Tibial nerve (tissue), 4 donors: ENCODE results near the gene DPYSL4. TPM values are rescaled to one million over a fixed set of nuclear protein-coding genes. Genes with fewer than 3 reads are reported as not detected.

Experiments used
- DNase-seq, 2 donors: peaks; one replicate each; pipeline ENCODE4 v3.0.0-alpha.2; 2019; ENCODE audit warnings: low spot score in 2 of 2
- H3K27ac ChIP-seq, 4 donors: fragments of 200-600 bp; sonication (generic) in 3 of 4; one replicate each; pipeline ENCODE4 v1.5.1; 2017 to 2019; ENCODE audit warnings: mild to moderate bottlenecking in 1 of 4
- H3K27me3 ChIP-seq, 2 donors: fragments of 200-600 bp; sonication (generic) in 1 of 2; one replicate each; pipeline versions ENCODE4 v1.5.1 to v1.6.0; 2017 to 2019
- H3K36me3 ChIP-seq, 3 donors: fragments of 200-600 bp; sonication (generic); one replicate each; pipeline ENCODE4 v1.5.1; 2018 to 2019
- H3K4me1 ChIP-seq, 4 donors: fragments of 200-600 bp; sonication (generic) in 3 of 4; one replicate each; pipeline ENCODE4 v1.5.1; 2017 to 2019
- H3K4me3 ChIP-seq, 4 donors: fragments of 200-600 bp; sonication (generic) in 3 of 4; one replicate each; pipeline ENCODE4 v1.5.1; 2017 to 2019; ENCODE audit warnings: mild to moderate bottlenecking in 1 of 4, moderate library complexity in 1 of 4
- H3K9me3 ChIP-seq, 4 donors: fragments of 200-600 bp; sonication (generic) in 3 of 4; one replicate each; pipeline ENCODE4 v1.5.1; 2017 to 2019
- EP300 ChIP-seq, 2 donors: sonication (generic); formaldehyde crosslinking; IDR thresholded peaks; one replicate each; pipeline ENCODE4 v1.6.1; 2017; ENCODE audit warnings: antibody characterized with exemption in 2 of 2, mild to moderate bottlenecking in 1 of 2
- POLR2A ChIP-seq, 2 donors: fragments of 450-650 bp; IDR thresholded peaks; one replicate each; pipeline ENCODE4 v1.6.1; 2017; ENCODE audit warnings: antibody characterized with exemption in 2 of 2, mild to moderate bottlenecking in 2 of 2, moderate library complexity in 2 of 2
- WGBS, 2 donors: methylation state at CpG; one replicate each; pipeline ENCODE4 v1.1.5; 2018; 5-methylcytosine and 5-hydroxymethylcytosine counted together
- total RNA-seq, 4 donors: library from RNA; depleted of rRNA; stranded (reverse); fragments of >200 nt; gene quantifications; one replicate each; pipeline ENCODE4 v1.1.0, GENCODE V29; 2016
- TF ChIP-seq, protein P1 (sequence below), 5 experiments: fragments of 200-600 bp in 3 of 5; fragments of 450-650 bp in 2 of 5; sonication (generic) in 3 of 5; IDR thresholded peaks; one replicate each; pipeline ENCODE4 v1.5.1; 2016 to 2019; ENCODE audit warnings: antibody characterized with exemption in 5 of 5, mild to moderate bottlenecking in 3 of 5, moderate library complexity in 2 of 5

Gene DPYSL4
- total RNA-seq, 4 donors from 2014 or later: 0.21 to 3.1 (median 1.4) TPM

DNA sequence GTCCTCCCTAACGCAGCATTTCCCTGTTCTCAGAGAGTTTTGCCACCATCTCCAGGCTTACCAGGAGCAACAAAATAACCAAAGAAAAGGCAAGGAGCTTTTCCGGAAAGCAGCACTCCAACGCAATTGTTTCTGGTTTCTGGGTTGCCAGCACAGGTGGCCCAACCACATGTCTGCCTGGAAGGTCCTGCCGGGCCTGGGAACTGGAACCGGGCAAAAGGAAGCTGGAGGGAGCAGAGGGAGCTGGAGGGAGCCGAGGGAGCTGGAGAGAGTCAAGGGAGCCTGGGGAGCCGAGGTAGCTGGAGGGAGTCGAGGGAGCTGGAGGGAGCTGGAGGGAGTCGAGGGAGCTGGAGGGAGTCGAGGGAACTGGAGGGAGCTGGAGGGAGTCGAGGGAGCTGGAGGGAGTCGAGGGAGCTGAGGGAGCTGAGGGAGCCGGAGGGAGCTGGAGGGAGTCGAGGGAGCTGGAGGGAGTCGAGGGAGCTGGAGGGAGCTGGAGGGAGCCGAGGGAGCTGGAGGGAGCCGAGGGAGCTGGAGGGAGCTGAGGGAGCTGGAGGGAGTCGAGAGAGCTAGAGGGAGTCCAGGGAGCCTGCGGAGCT, 66.4 kb downstream of the DPYSL4 start:
- Histone ChIP-seq H3K27ac (no peak overlapping the region), H3K36me3 (no peaks in the 10 kb centered on the region), H3K27me3 (no peaks in the 10 kb centered on the region), H3K4me1 (no peaks in the 10 kb centered on the region), H3K4me3 (no peak overlapping the region), H3K9me3 (no peaks in the 10 kb centered on the region)
- 54 to 55% methylated on average over 19 of the region's 19 CpGs for WGBS, 2 donors
- no peak for DNase-seq
- no peak for TF ChIP-seq POLR2A (IDR thresholded peaks at IDR 0.05)
- TF ChIP-seq, protein P1, sequence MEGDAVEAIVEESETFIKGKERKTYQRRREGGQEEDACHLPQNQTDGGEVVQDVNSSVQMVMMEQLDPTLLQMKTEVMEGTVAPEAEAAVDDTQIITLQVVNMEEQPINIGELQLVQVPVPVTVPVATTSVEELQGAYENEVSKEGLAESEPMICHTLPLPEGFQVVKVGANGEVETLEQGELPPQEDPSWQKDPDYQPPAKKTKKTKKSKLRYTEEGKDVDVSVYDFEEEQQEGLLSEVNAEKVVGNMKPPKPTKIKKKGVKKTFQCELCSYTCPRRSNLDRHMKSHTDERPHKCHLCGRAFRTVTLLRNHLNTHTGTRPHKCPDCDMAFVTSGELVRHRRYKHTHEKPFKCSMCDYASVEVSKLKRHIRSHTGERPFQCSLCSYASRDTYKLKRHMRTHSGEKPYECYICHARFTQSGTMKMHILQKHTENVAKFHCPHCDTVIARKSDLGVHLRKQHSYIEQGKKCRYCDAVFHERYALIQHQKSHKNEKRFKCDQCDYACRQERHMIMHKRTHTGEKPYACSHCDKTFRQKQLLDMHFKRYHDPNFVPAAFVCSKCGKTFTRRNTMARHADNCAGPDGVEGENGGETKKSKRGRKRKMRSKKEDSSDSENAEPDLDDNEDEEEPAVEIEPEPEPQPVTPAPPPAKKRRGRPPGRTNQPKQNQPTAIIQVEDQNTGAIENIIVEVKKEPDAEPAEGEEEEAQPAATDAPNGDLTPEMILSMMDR (IDR thresholded peaks at IDR 0.05): no peak
- no peak for TF ChIP-seq EP300 (IDR thresholded peaks at IDR 0.05)

DNA sequence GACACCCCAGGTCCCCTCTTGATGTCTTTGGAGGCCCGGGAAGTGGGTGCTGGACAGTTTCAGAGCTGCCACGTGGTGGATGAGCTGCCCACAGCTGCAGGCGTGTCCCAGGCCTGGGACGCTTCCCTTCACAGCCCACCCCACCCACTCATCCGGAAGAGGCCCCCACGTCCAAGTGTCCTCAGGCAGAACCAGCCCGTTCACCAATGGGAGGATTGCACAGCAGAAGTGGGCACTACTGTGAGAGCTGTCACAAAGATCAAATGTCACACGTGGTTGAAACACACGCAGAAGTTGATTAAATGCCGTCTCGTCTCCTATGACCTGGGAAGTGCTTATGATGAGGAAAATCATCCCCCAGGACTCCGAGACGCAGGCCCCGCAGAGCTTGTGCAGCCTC, 68.1 kb downstream of the DPYSL4 start:
- Histone ChIP-seq H3K27me3 (no peaks in the 10 kb centered on the region), H3K9me3 (no peaks in the 10 kb centered on the region), H3K4me3 (no peak overlapping the region), H3K27ac (no peak overlapping the region), H3K36me3 (no peaks in the 10 kb centered on the region), H3K4me1 (no peaks in the 10 kb centered on the region)
- no peak for TF ChIP-seq EP300 (IDR thresholded peaks at IDR 0.05)
- no peak for TF ChIP-seq POLR2A (IDR thresholded peaks at IDR 0.05)
- TF ChIP-seq, protein P1 (IDR thresholded peaks at IDR 0.05): no peak
- 76 to 87% methylated on average over 3 to 12 of the region's 14 CpGs for WGBS, 2 donors
- no peak for DNase-seq

Other genes starting within 250 kb of the DPYSL4 start
- 100 to 1,000 TPM; 118 to 175 (median 137) TPM for gene BNIP3, start 205.0 kb upstream of the DPYSL4 start, total RNA-seq
- under 1 TPM; 0.42 to 0.98 (median 0.67) TPM for gene JAKMIP3, start 121.0 kb upstream of the DPYSL4 start, total RNA-seq
- 10 to 100 TPM in 3 of 4 donors, 1 to 10 TPM in 1; 9.4 to 18.1 (median 16.2) TPM for gene STK32C, start 121.0 kb downstream of the DPYSL4 start, total RNA-seq
- gene LRRC27, start 145.2 kb downstream of the DPYSL4 start, total RNA-seq: 10 to 100 TPM; 10.1 to 21.6 (median 17.9) TPM
- 10 to 100 TPM; 12.6 to 23.7 (median 15.1) TPM for gene PWWP2B, start 210.3 kb downstream of the DPYSL4 start, total RNA-seq